Measurements from ENCODE around the gene EML5.

The EML5 gene

GRCh38 chr14:88808359-88808758, 15.6 kb upstream of the EML5 start:
- H3K4me3 ChIP-seq (replicated peaks in 1 of 2; ENCODE audit: low read depth in 2 of 2, low read length in 2 of 2): no peak overlapping the region
- no peak for DNase-seq (ENCODE audit: low read depth in 2 of 2)
- no peak for TF ChIP-seq CTCF (IDR thresholded peaks at IDR 0.05; ENCODE audit: low read depth, low read length)

GRCh38 chr14:88804477-88804876, 11.7 kb upstream of the EML5 start:
- H3K4me3 ChIP-seq (replicated peaks in 1 of 2; ENCODE audit: low read depth in 2 of 2, low read length in 2 of 2): no peak overlapping the region
- DNase-seq (ENCODE audit: low read depth in 2 of 2): no peak
- TF ChIP-seq CTCF (IDR thresholded peaks at IDR 0.05; ENCODE audit: low read depth, low read length): no peak

- peak in 1 of 2 donors; percentile 4 for DNase-seq (ENCODE audit: low read depth in 2 of 2)
- H3K4me3 ChIP-seq (replicated peaks in 1 of 2; ENCODE audit: low read depth in 2 of 2, low read length in 2 of 2): no peak overlapping the region
- no peak for TF ChIP-seq CTCF (IDR thresholded peaks at IDR 0.05; ENCODE audit: low read depth, low read length)
Measured at GRCh38 chr14:88804035-88804434, 11.3 kb upstream of the EML5 start.

GRCh38 chr14:88802596-88802995, 9.8 kb upstream of the EML5 start:
- TF ChIP-seq CTCF (IDR thresholded peaks at IDR 0.05; ENCODE audit: low read depth, low read length): no peak
- H3K4me3 ChIP-seq (replicated peaks in 1 of 2; ENCODE audit: low read depth in 2 of 2, low read length in 2 of 2): no peak overlapping the region
- no peak for DNase-seq (ENCODE audit: low read depth in 2 of 2)

GRCh38 chr14:88799522-88799921, 6.8 kb upstream of the EML5 start:
- TF ChIP-seq CTCF (IDR thresholded peaks at IDR 0.05; ENCODE audit: low read depth, low read length): no peak
- DNase-seq (ENCODE audit: low read depth in 2 of 2): no peak
- no peak overlapping the region for H3K4me3 ChIP-seq (replicated peaks in 1 of 2; ENCODE audit: low read depth in 2 of 2, low read length in 2 of 2)

GRCh38 chr14:88798156-88798555, 5.4 kb upstream of the EML5 start:
- no peak overlapping the region for H3K4me3 ChIP-seq (replicated peaks in 1 of 2; ENCODE audit: low read depth in 2 of 2, low read length in 2 of 2)
- no peak for TF ChIP-seq CTCF (IDR thresholded peaks at IDR 0.05; ENCODE audit: low read depth, low read length)
- no peak for DNase-seq (ENCODE audit: low read depth in 2 of 2)

GRCh38 chr14:88793259-88793625, 489 bp upstream of the EML5 start:
- H3K4me3 ChIP-seq (replicated peaks in 1 of 2; ENCODE audit: low read depth in 2 of 2, low read length in 2 of 2): peak overlapping the region; percentile 62 to 63
- no peak for TF ChIP-seq CTCF (IDR thresholded peaks at IDR 0.05; ENCODE audit: low read depth, low read length)
- no peak for DNase-seq (ENCODE audit: low read depth in 2 of 2)
